NOMO-1 treated with dmso at 0.1 percent for 144 hours (cell line): Measurements from ENCODE around the gene NHP2.
"Not testable (repeated sequence)": the region's sequence is repeated elsewhere in the genome, so short reads cannot be mapped to it uniquely, and the experiment has no call there.

Source experiments
- DNase-seq: peaks from one replicate; lab custom pipeline; 2025; ENCODE audit not compliant: unreplicated experiment; lab: John Stamatoyannopoulos, UW

Gene NHP2

GRCh38 chr5:178153530-178154340, at the start of gene NHP2:
TSS of gene NHP2 (minus strand) at chr5:178153885. CDS start at chr5:178153817, 68 bp downstream.
- DNase-seq, result peak; percentile 97

GRCh38 chr5:178202541-178202940, 48.9 kb upstream of the NHP2 start:
- DNase-seq, result no peak

- peak; percentile 62 for DNase-seq
Measured at GRCh38 chr5:178201927-178202235, 48.2 kb upstream of the NHP2 start.

- DNase-seq, result no peak
Measured at GRCh38 chr5:178201221-178201926, 47.7 kb upstream of the NHP2 start.

- DNase-seq, result no peak
Measured at GRCh38 chr5:178199581-178200434, 46.1 kb upstream of the NHP2 start.

- no peak for DNase-seq
Measured at GRCh38 chr5:178198706-178199105, 45.0 kb upstream of the NHP2 start.

- DNase-seq, result not testable (repeated sequence)
Measured at GRCh38 chr5:178198151-178198550, 44.5 kb upstream of the NHP2 start.

GRCh38 chr5:178196986-178197385, 43.3 kb upstream of the NHP2 start:
- DNase-seq, result no peak

- DNase-seq, result no peak
Measured at GRCh38 chr5:178196281-178196812, 42.7 kb upstream of the NHP2 start.

GRCh38 chr5:178194026-178194425, 40.3 kb upstream of the NHP2 start:
- no peak for DNase-seq

GRCh38 chr5:178193251-178193809, 39.6 kb upstream of the NHP2 start:
- DNase-seq, result no peak

- no peak for DNase-seq
Measured at GRCh38 chr5:178192787-178193186, 39.1 kb upstream of the NHP2 start.

GRCh38 chr5:178192244-178192643, 38.6 kb upstream of the NHP2 start:
- DNase-seq, result no peak

GRCh38 chr5:178191661-178192060, 38.0 kb upstream of the NHP2 start:
- DNase-seq, result no peak

GRCh38 chr5:178189433-178189832, 35.7 kb upstream of the NHP2 start:
- DNase-seq, result no peak

GRCh38 chr5:178187014-178187413, 33.3 kb upstream of the NHP2 start, which contains the start of gene GMCL2:
TSS of gene GMCL2 (minus strand) at chr5:178187371. CDS start at chr5:178187299, 72 bp downstream.
- no peak for DNase-seq

- no peak for DNase-seq
Measured at GRCh38 chr5:178186427-178186826, 32.7 kb upstream of the NHP2 start.

- peak; percentile 43 for DNase-seq
Measured at GRCh38 chr5:178182158-178182876, 28.6 kb upstream of the NHP2 start.

GRCh38 chr5:178180141-178180863, 26.6 kb upstream of the NHP2 start:
- no peak for DNase-seq

GRCh38 chr5:178177569-178177968, 23.9 kb upstream of the NHP2 start:
- no peak for DNase-seq
